ENCODE measurements around the gene OPN1SW.

Gene OPN1SW

GRCh38 chr7:128726737-128727072 lies 48.9 kb downstream of the OPN1SW start:
- no peak for TF ChIP-seq GATA1 (IDR thresholded peaks at IDR 0.05; ENCODE audit: low read depth, low read length)
- TF ChIP-seq POLR2A (IDR thresholded peaks at IDR 0.05; ENCODE audit: low read length): no peak
- no peak for DNase-seq

GRCh38 chr7:128726059-128726736 lies 49.4 kb downstream of the OPN1SW start:
- TF ChIP-seq POLR2A (IDR thresholded peaks at IDR 0.05; ENCODE audit: low read length): no peak
- TF ChIP-seq GATA1 (IDR thresholded peaks at IDR 0.05; ENCODE audit: low read depth, low read length): no peak
- no peak for DNase-seq

- TF ChIP-seq GATA1 (IDR thresholded peaks at IDR 0.05; ENCODE audit: low read depth, low read length) (no peak), POLR2A (IDR thresholded peaks at IDR 0.05; ENCODE audit: low read length) (no peak)
- no peak for DNase-seq
Measured at GRCh38 chr7:128725531-128725930, 50.1 kb downstream of the OPN1SW start.

- no peak for DNase-seq
- TF ChIP-seq POLR2A (IDR thresholded peaks at IDR 0.05; ENCODE audit: low read length) (no peak), GATA1 (IDR thresholded peaks at IDR 0.05; ENCODE audit: low read depth, low read length) (no peak)
Measured at GRCh38 chr7:128724743-128725142, 50.9 kb downstream of the OPN1SW start.
